Naive thymus-derived CD4-positive, alpha-beta T cell (primary cell): ENCODE data around the gene TPM2. TPM values are rescaled to one million over a fixed set of nuclear protein-coding genes. Genes with fewer than 3 reads are reported as not detected.

Experiments
- ATAC-seq: fragments of 150-1000 bp; cut with Tn5 transposase; 2 replicates; pipeline ENCODE4 v1.10.0; 2021; ENCODE audit warnings: mild to moderate bottlenecking, moderate library complexity
- CTCF ChIA-PET: fragments of 350-600 bp; sonication (Branson Sonifier 250); formaldehyde crosslinking; loops from one replicate; lab custom pipeline; 2021; ENCODE audit warnings: antibody characterized with exemption; lab: Charles Lee
- POLR2A ChIA-PET: fragments of 350-600 bp; sonication (Branson Sonifier 250); formaldehyde crosslinking; loops from one replicate; lab custom pipeline; 2021; ENCODE audit warnings: antibody characterized with exemption, inconsistent platforms; lab: Charles Lee
- DNase-seq, 9 donors: peaks; one replicate each; pipeline versions ENCODE4 v3.0.0 to v3.0.0-alpha.2; 2020 to 2022; ENCODE audit warnings: mixed read lengths in 1 of 9
- H3K27ac ChIP-seq: one replicate; pipeline ENCODE4 v1.7.0; 2013; ENCODE audit warnings: mild to moderate bottlenecking, low read depth, low read length, moderate library complexity
- H3K27me3 ChIP-seq, 2 donors: one replicate each; pipeline ENCODE4 v1.7.0; 2013; ENCODE audit warnings: low read length in 2 of 2, mild to moderate bottlenecking in 2 of 2, moderate library complexity in 2 of 2; ENCODE audit not compliant: control insufficient read depth in 2 of 2, insufficient read depth in 2 of 2
- H3K36me3 ChIP-seq, 3 experiments: 1 replicate in 2 of 3; 2 replicates in 1 of 3; pipeline ENCODE4 v1.7.0; 2013; ENCODE audit warnings: low read length in 3 of 3, mild to moderate bottlenecking in 3 of 3, moderate library complexity in 1 of 3; ENCODE audit not compliant: insufficient read depth in 3 of 3, control insufficient read depth in 2 of 3
- H3K4me1 ChIP-seq, 2 donors: one replicate each; pipeline ENCODE4 v1.7.0; 2013; ENCODE audit warnings: low read length in 2 of 2, mild to moderate bottlenecking in 2 of 2, moderate library complexity in 1 of 2; ENCODE audit not compliant: control insufficient read depth in 2 of 2, insufficient read depth in 2 of 2
- H3K4me3 ChIP-seq: 2 replicates; pipeline ENCODE4 v1.7.0; 2013; ENCODE audit warnings: mild to moderate bottlenecking, low read length
- H3K9me3 ChIP-seq, 3 experiments: 1 replicate in 2 of 3; 2 replicates in 1 of 3; pipeline ENCODE4 v1.7.0; 2013; ENCODE audit warnings: low read length in 3 of 3; ENCODE audit not compliant: control insufficient read depth in 2 of 3
- H3K27ac Mint-ChIP-seq, 9 donors: one replicate each; pipeline ENCODE4 v1.8.0; 2020 to 2022; ENCODE audit warnings: mixed read lengths in 9 of 9, mild to moderate bottlenecking in 8 of 9, moderate library complexity in 5 of 9, inconsistent platforms in 2 of 9
- H3K27me3 Mint-ChIP-seq, 5 donors: one replicate each; pipeline ENCODE4 v1.8.0; 2021 to 2022; ENCODE audit warnings: mixed read lengths in 5 of 5, mild to moderate bottlenecking in 1 of 5
- H3K36me3 Mint-ChIP-seq, 5 donors: one replicate each; pipeline ENCODE4 v1.8.0; 2020 to 2022; ENCODE audit warnings: mixed read lengths in 5 of 5, mild to moderate bottlenecking in 3 of 5, inconsistent platforms in 1 of 5
- H3K4me1 Mint-ChIP-seq, 7 donors: one replicate each; pipeline ENCODE4 v1.8.0; 2020 to 2022; ENCODE audit warnings: mixed read lengths in 7 of 7, mild to moderate bottlenecking in 3 of 7, inconsistent platforms in 1 of 7
- H3K4me3 Mint-ChIP-seq, 10 donors: one replicate each; pipeline ENCODE4 v1.8.0; 2020 to 2022; ENCODE audit warnings: mild to moderate bottlenecking in 10 of 10, mixed read lengths in 10 of 10, moderate library complexity in 6 of 10, inconsistent platforms in 2 of 10
- H3K9me3 Mint-ChIP-seq, 11 donors: one replicate each; pipeline ENCODE4 v1.8.0; 2020 to 2022; ENCODE audit warnings: mixed read lengths in 11 of 11, mild to moderate bottlenecking in 4 of 11, inconsistent platforms in 1 of 11, moderate library complexity in 1 of 11
- intact Hi-C, 2 donors: fragments of 100-400 bp; cut with micrococcal nuclease; formaldehyde crosslinking; loops; one replicate each; pipeline ENCODE4 v1.15.1; 2023
- polyA plus RNA-seq, 2 donors: library from polyadenylated mRNA; unstranded; fragments of 300-500 nt; fragmentation: Illumina TruSeq; gene quantifications; one replicate each; pipeline ENCODE4 v1.2.3, GENCODE V29; 2021
- total RNA-seq, 6 experiments: library from RNA in 5 of 6; stranded (reverse) in 5 of 6; gene quantifications; 1 replicate in 5 of 6; 2 replicates in 1 of 6; pipeline ENCODE4 v1.2.3 and lab custom pipeline; 2021 to 2026

TPM2 gene
- total and polyA plus RNA-seq, 7 experiments from 2014 or later: 0.87 to 136 (median 40.0) TPM; not detected in 1

- no peak overlapping the region for H3K27ac ChIP-seq
- Mint-ChIP-seq H3K36me3 (peaks cover 17 to 64% (median 30%) of the 10 kb centered on the region in 5 donors), H3K27me3 (no peaks in the 10 kb centered on the region), H3K27ac (peak overlapping the region in 4 of 9 donors; percentile 30 to 87 (median 77)), H3K4me1 (peaks cover 0 to 5% (median 0%) of the 10 kb centered on the region in 7 donors), H3K4me3 (no peak overlapping the region), H3K9me3 (peaks cover 0 to 1% (median 0%) of the 10 kb centered on the region in 11 donors)
- intact Hi-C loops: no loop called here
- no peak overlapping the region for H3K4me3 ChIP-seq
- H3K9me3 ChIP-seq: no peaks in the 10 kb centered on the region
- CTCF ChIA-PET: no interaction called here
- no peaks in the 10 kb centered on the region for H3K4me1 ChIP-seq
- ATAC-seq (no peak), DNase-seq (no peak)
- H3K27me3 ChIP-seq: no peaks in the 10 kb centered on the region
- peaks cover 34 to 100% (median 81%) of the 10 kb centered on the region in 3 experiments for H3K36me3 ChIP-seq
- POLR2A ChIA-PET: interaction anchor here (0.6 to 1.4 kb wide), 4 partner anchors 11 to 69 kb away, joined by 3 to 5 read pairs (median 4); partner anchors contain the start of gene SIT1
Observed at GRCh38 chr9:35716230-35716629, 26.5 kb upstream of the TPM2 start.

- Histone ChIP-seq H3K27ac (no peak overlapping the region), H3K9me3 (no peaks in the 10 kb centered on the region), H3K4me3 (no peak overlapping the region), H3K27me3 (no peaks in the 10 kb centered on the region), H3K36me3 (peaks cover 28 to 97% (median 66%) of the 10 kb centered on the region in 3 experiments), H3K4me1 (no peaks in the 10 kb centered on the region)
- ChIA-PET CTCF (interaction anchor here (0.7 to 1.3 kb wide), 3 partner anchors 18 to 181 kb away, joined by 3 read pairs; no protein-coding TSS in a partner anchor), POLR2A (interaction anchor here (0.6 to 1.1 kb wide), 2 partner anchors 25 to 64 kb away, joined by 3 read pairs; partner anchors contain the start of genes SIT1 and TPM2)
- Mint-ChIP-seq H3K27ac (peak overlapping the region in 2 of 9 donors; percentile 14 to 31), H3K36me3 (peaks cover 19 to 73% (median 31%) of the 10 kb centered on the region in 5 donors), H3K9me3 (peaks cover 0 to 1% (median 0%) of the 10 kb centered on the region in 11 donors), H3K4me1 (peaks cover 0 to 5% (median 0%) of the 10 kb centered on the region in 7 donors), H3K4me3 (no peak overlapping the region), H3K27me3 (no peaks in the 10 kb centered on the region)
- DNase-seq (no peak), ATAC-seq (no peak)
- intact Hi-C loops: no loop called here
Observed at GRCh38 chr9:35714579-35715252, 25.0 kb upstream of the TPM2 start.

- no peak for DNase-seq
- H3K27me3 ChIP-seq: no peaks in the 10 kb centered on the region
- ChIA-PET CTCF (interaction anchor here (0.7 to 1.3 kb wide), 3 partner anchors 17 to 182 kb away, joined by 3 read pairs; no protein-coding TSS in a partner anchor), POLR2A (no interaction called here)
- peak overlapping the region in 2 of 9 donors; percentile 59 to 60 for H3K27ac Mint-ChIP-seq
- intact Hi-C loops: no loop called here
- peaks cover 0 to 1% (median 0%) of the 10 kb centered on the region in 11 donors for H3K9me3 Mint-ChIP-seq
- no peaks in the 10 kb centered on the region for H3K27me3 Mint-ChIP-seq
- H3K4me3 ChIP-seq: no peak overlapping the region
- H3K4me1 ChIP-seq: no peaks in the 10 kb centered on the region
- no peaks in the 10 kb centered on the region for H3K9me3 ChIP-seq
- no peak overlapping the region for H3K4me3 Mint-ChIP-seq
- no peak overlapping the region for H3K27ac ChIP-seq
- ATAC-seq: no peak
- peaks cover 24 to 95% (median 63%) of the 10 kb centered on the region in 3 experiments for H3K36me3 ChIP-seq
- peaks cover 0 to 5% (median 0%) of the 10 kb centered on the region in 7 donors for H3K4me1 Mint-ChIP-seq
- peaks cover 15 to 68% (median 31%) of the 10 kb centered on the region in 5 donors for H3K36me3 Mint-ChIP-seq
Observed at GRCh38 chr9:35714123-35714522, 24.4 kb upstream of the TPM2 start.

GRCh38 chr9:35713578-35713977, 23.9 kb upstream of the TPM2 start:
- peaks cover 18 to 71% (median 33%) of the 10 kb centered on the region in 5 donors for H3K36me3 Mint-ChIP-seq
- no peak overlapping the region for H3K4me3 Mint-ChIP-seq
- Histone ChIP-seq H3K36me3 (peaks cover 21 to 95% (median 64%) of the 10 kb centered on the region in 3 experiments), H3K9me3 (no peaks in the 10 kb centered on the region), H3K4me1 (no peaks in the 10 kb centered on the region), H3K27ac (no peak overlapping the region), H3K4me3 (no peak overlapping the region), H3K27me3 (no peaks in the 10 kb centered on the region)
- no peak for DNase-seq
- H3K4me1 Mint-ChIP-seq: peaks cover 0 to 5% (median 0%) of the 10 kb centered on the region in 7 donors
- ChIA-PET CTCF (interaction anchor here (0.7 to 1.3 kb wide), 3 partner anchors 17 to 182 kb away, joined by 3 read pairs; no protein-coding TSS in a partner anchor), POLR2A (interaction anchor here (0.7 kb wide), 1 partner anchor 16 kb away, joined by 3 read pairs; no protein-coding TSS in a partner anchor)
- H3K27ac Mint-ChIP-seq: peak overlapping the region in 2 of 9 donors; percentile 60 to 70
- H3K27me3 Mint-ChIP-seq: no peaks in the 10 kb centered on the region
- H3K9me3 Mint-ChIP-seq: peaks cover 0 to 1% (median 0%) of the 10 kb centered on the region in 11 donors
- no peak for ATAC-seq
- intact Hi-C loops: no loop called here

- intact Hi-C loops: no loop called here
- DNase-seq (no peak), ATAC-seq (no peak)
- ChIA-PET POLR2A (interaction anchor here (0.7 kb wide), 1 partner anchor 16 kb away, joined by 3 read pairs; no protein-coding TSS in a partner anchor), CTCF (interaction anchor here (0.7 to 1.5 kb wide), 2 partner anchors 10 to 16 kb away, joined by 3 to 5 read pairs; no protein-coding TSS in a partner anchor)
- Histone ChIP-seq H3K4me1 (no peaks in the 10 kb centered on the region), H3K27me3 (no peaks in the 10 kb centered on the region), H3K27ac (no peak overlapping the region), H3K4me3 (no peak overlapping the region), H3K36me3 (peaks cover 25 to 95% (median 63%) of the 10 kb centered on the region in 3 experiments), H3K9me3 (no peaks in the 10 kb centered on the region)
- peak overlapping the region in 1 of 9 donors; percentile 70 for H3K27ac Mint-ChIP-seq
- H3K4me3 Mint-ChIP-seq: no peak overlapping the region
- H3K9me3 Mint-ChIP-seq: peaks cover 0 to 1% (median 0%) of the 10 kb centered on the region in 11 donors
- no peaks in the 10 kb centered on the region for H3K27me3 Mint-ChIP-seq
- H3K4me1 Mint-ChIP-seq: peaks cover 0 to 5% (median 0%) of the 10 kb centered on the region in 7 donors
- H3K36me3 Mint-ChIP-seq: peaks cover 19 to 71% (median 34%) of the 10 kb centered on the region in 5 donors
Observed at GRCh38 chr9:35712762-35713400, 23.2 kb upstream of the TPM2 start.
